ENCODE data around the gene CFAP221.

The CFAP221 gene

DNA sequence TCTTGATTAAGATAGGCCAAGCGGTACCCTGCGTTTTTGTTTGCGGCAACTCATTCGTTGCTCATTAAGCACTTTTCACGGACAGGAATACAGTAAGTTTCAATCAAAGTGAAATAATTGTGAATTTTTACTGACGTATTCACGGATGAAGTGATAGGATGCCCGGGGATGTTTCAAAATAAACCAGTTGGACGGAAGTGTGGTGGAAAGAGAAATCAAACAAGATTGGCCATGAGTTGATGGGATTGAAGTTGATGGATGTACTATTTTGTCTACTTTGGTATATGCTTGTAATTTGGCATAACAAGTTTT, 135.2 kb downstream of the CFAP221 start:
- Histone ChIP-seq H3K9ac (ENCODE audit: low read depth, low read length, poor library complexity, severe bottlenecking) (peak overlapping the region; percentile 89), H3K36me3 (ENCODE audit: insufficient read depth, low read length) (no peaks in the 10 kb centered on the region), H3K4me2 (ENCODE audit: low read depth, low read length, poor library complexity, severe bottlenecking) (peak overlapping the region; percentile 89), H3K4me3 (ENCODE audit: low read length, poor library complexity, severe bottlenecking) (peak overlapping the region; percentile 91), H2AFZ (ENCODE audit: low read length) (peak overlapping the region; percentile 92), H3K9me2 (replicated peaks; ENCODE audit: low read depth, low read length) (no peaks in the 10 kb centered on the region), H3K4me1 (ENCODE audit: insufficient read depth, low read length, poor library complexity, severe bottlenecking) (peaks cover 11% of the 10 kb centered on the region), H3F3A (ENCODE audit: low read depth) (no peaks in the 10 kb centered on the region), H4K20me1 (ENCODE audit: insufficient read depth, low read length, poor library complexity, severe bottlenecking) (peaks cover 3% of the 10 kb centered on the region), H3K9me3 (ENCODE audit: insufficient read depth, low read depth, low read length) (no peaks in the 10 kb centered on the region), H3K27me3 (ENCODE audit: insufficient read depth, low read length, poor library complexity, severe bottlenecking) (no peaks in the 10 kb centered on the region), H3K79me2 (ENCODE audit: insufficient read depth, low read length) (peaks cover 20% of the 10 kb centered on the region)
- no peak for TF ChIP-seq EZH2phosphoT487 (IDR thresholded peaks at IDR 0.05; ENCODE audit: borderline replicate concordance)

DNA sequence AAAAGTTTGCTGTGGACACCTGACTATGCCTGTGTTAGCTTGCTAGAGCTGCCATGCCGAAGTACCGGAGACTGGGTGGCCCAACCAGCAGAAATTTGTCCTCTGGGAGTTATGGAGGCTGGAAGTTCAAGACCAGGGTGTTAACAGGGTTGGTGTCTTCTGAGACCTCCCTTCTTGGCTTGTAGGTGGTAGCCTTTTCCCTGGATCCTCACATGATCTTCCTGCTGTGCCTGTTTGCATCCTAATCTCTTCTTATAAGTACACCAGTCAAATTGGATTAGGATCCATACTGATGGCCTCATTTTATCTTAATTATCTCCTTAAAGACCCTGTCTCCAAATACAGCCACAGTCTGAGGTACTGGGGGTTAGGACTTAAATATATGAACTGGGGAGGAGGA, 135.6 kb downstream of the CFAP221 start:
- H3K36me3 ChIP-seq (ENCODE audit: insufficient read depth, low read length): no peaks in the 10 kb centered on the region
- no peak overlapping the region for H2AFZ ChIP-seq (ENCODE audit: low read length)
- H3K79me2 ChIP-seq (ENCODE audit: insufficient read depth, low read length): peaks cover 20% of the 10 kb centered on the region
- H3K9ac ChIP-seq (ENCODE audit: low read depth, low read length, poor library complexity, severe bottlenecking): peak overlapping the region; percentile 89
- peaks cover 11% of the 10 kb centered on the region for H3K4me1 ChIP-seq (ENCODE audit: insufficient read depth, low read length, poor library complexity, severe bottlenecking)
- no peaks in the 10 kb centered on the region for H3F3A ChIP-seq (ENCODE audit: low read depth)
- H4K20me1 ChIP-seq (ENCODE audit: insufficient read depth, low read length, poor library complexity, severe bottlenecking): peaks cover 3% of the 10 kb centered on the region
- peak overlapping the region; percentile 89 for H3K4me2 ChIP-seq (ENCODE audit: low read depth, low read length, poor library complexity, severe bottlenecking)
- TF ChIP-seq EZH2phosphoT487 (IDR thresholded peaks at IDR 0.05; ENCODE audit: borderline replicate concordance): no peak
- TF ChIP-seq, protein P1, sequence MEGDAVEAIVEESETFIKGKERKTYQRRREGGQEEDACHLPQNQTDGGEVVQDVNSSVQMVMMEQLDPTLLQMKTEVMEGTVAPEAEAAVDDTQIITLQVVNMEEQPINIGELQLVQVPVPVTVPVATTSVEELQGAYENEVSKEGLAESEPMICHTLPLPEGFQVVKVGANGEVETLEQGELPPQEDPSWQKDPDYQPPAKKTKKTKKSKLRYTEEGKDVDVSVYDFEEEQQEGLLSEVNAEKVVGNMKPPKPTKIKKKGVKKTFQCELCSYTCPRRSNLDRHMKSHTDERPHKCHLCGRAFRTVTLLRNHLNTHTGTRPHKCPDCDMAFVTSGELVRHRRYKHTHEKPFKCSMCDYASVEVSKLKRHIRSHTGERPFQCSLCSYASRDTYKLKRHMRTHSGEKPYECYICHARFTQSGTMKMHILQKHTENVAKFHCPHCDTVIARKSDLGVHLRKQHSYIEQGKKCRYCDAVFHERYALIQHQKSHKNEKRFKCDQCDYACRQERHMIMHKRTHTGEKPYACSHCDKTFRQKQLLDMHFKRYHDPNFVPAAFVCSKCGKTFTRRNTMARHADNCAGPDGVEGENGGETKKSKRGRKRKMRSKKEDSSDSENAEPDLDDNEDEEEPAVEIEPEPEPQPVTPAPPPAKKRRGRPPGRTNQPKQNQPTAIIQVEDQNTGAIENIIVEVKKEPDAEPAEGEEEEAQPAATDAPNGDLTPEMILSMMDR (conservative IDR thresholded peaks at IDR 0.05; ENCODE audit: low read length): no peak
- H3K9me3 ChIP-seq (ENCODE audit: insufficient read depth, low read depth, low read length): no peaks in the 10 kb centered on the region
- H3K4me3 ChIP-seq (ENCODE audit: low read length, poor library complexity, severe bottlenecking): peak overlapping the region; percentile 91
- H3K27me3 ChIP-seq (ENCODE audit: insufficient read depth, low read length, poor library complexity, severe bottlenecking): no peaks in the 10 kb centered on the region
- H3K9me2 ChIP-seq (replicated peaks; ENCODE audit: low read depth, low read length): no peaks in the 10 kb centered on the region

DNA sequence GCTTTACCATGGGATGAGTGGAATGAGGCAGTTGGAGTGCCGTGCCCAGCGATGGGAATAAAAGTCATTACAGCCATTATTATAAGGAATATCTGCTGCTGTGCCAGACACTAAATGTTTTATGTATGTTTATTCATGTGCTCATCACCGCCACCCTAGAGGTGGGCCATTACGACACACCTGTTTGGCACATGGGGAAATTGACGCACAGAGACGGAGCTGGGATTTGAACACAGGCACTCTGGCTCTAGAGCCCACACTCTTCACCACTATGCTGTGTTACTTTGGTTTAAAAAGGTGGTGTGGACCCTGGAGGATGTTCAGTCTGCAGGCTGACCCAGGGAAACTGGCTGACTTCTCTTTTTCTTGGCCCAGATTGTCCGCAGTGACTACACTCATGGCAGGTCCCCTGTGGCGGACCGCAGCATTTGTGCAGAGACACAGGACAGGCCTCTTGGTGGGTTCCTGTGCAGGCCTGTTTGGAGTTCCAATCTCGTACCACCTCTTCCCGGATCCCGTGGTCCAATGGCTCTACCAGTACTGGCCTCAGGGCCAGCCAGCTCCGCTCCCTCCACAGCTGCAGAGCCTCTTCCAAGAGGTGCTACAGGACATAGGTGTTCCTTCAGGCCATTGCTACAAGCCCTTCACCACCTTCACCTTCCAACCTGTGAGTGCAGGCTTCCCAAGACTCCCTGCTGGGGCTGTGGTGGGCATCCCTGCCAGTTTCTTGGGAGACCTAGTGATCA, 136.4 kb downstream of the CFAP221 start:
- Histone ChIP-seq H4K20me1 (ENCODE audit: insufficient read depth, low read length, poor library complexity, severe bottlenecking) (peaks cover 3% of the 10 kb centered on the region), H3K9ac (ENCODE audit: low read depth, low read length, poor library complexity, severe bottlenecking) (peak overlapping the region; percentile 89), H3F3A (ENCODE audit: low read depth) (no peaks in the 10 kb centered on the region), H3K36me3 (ENCODE audit: insufficient read depth, low read length) (no peaks in the 10 kb centered on the region), H3K27me3 (ENCODE audit: insufficient read depth, low read length, poor library complexity, severe bottlenecking) (no peaks in the 10 kb centered on the region), H2AFZ (ENCODE audit: low read length) (no peak overlapping the region), H3K9me2 (replicated peaks; ENCODE audit: low read depth, low read length) (no peaks in the 10 kb centered on the region), H3K9me3 (ENCODE audit: insufficient read depth, low read depth, low read length) (no peaks in the 10 kb centered on the region), H3K4me2 (ENCODE audit: low read depth, low read length, poor library complexity, severe bottlenecking) (peak overlapping the region; percentile 89), H3K4me1 (ENCODE audit: insufficient read depth, low read length, poor library complexity, severe bottlenecking) (peaks cover 11% of the 10 kb centered on the region), H3K4me3 (ENCODE audit: low read length, poor library complexity, severe bottlenecking) (peak overlapping the region; percentile 91), H3K79me2 (ENCODE audit: insufficient read depth, low read length) (peaks cover 20% of the 10 kb centered on the region)
- no peak for TF ChIP-seq EZH2phosphoT487 (IDR thresholded peaks at IDR 0.05; ENCODE audit: borderline replicate concordance)
- TF ChIP-seq, protein P1 (conservative IDR thresholded peaks at IDR 0.05; ENCODE audit: low read length): no peak
